HG03108 (cell line): ENCODE data around the gene AMN1.
A peak's percentile ranks its signal among the peaks of the same experiment; 100 is the strongest.
"Not testable (repeated sequence)": the region's sequence is repeated elsewhere in the genome, so short reads cannot be mapped to it uniquely, and the experiment has no call there.

Experiments used
- ATAC-seq: cut with Tn5 transposase; IDR thresholded peaks from one replicate; pipeline ENCODE4 v1.9.1; 2021; ENCODE audit warnings: moderate library complexity; ENCODE audit not compliant: unreplicated experiment

AMN1 gene

DNA sequence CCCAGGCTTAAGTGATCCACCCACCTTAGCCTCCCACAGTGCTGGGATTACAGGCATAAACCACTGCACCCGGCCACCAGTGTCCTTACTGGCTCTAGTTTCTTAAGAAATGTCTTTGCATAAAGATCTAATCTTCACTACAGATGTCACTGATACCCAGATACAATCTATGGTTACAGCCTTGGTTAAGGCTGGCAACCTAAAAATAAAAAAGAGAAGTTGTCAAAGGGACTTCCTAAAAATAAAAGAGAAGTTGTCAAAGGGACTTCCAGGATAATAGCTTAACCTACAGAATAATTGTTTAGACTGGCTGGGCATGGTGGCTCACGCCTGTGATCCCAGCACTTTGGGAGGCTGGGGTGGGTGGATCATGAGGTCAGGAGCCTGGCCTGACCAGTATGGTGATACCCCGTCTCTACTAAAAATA lies 41.7 kb downstream of the AMN1 start:
- ATAC-seq = no peak

DNA sequence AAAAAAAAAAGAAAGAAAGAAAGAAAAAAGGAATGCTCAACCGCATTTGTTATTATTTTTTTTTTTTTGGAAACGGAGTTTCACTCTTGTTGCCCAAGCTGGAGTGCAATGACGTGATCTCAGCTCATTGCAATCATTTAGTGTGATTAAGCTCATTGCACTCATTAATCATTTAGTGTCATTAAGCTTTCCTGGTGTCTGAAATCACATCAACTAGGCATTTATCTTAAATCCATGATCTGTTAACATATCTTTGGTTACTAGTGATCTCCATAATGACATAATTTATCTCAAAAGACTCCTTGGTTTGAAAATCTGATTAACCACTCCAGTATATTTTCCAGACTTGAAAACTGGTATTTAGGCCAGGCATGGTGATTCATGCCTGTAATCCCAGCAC lies 43.0 kb downstream of the AMN1 start:
- ATAC-seq = no peak

DNA sequence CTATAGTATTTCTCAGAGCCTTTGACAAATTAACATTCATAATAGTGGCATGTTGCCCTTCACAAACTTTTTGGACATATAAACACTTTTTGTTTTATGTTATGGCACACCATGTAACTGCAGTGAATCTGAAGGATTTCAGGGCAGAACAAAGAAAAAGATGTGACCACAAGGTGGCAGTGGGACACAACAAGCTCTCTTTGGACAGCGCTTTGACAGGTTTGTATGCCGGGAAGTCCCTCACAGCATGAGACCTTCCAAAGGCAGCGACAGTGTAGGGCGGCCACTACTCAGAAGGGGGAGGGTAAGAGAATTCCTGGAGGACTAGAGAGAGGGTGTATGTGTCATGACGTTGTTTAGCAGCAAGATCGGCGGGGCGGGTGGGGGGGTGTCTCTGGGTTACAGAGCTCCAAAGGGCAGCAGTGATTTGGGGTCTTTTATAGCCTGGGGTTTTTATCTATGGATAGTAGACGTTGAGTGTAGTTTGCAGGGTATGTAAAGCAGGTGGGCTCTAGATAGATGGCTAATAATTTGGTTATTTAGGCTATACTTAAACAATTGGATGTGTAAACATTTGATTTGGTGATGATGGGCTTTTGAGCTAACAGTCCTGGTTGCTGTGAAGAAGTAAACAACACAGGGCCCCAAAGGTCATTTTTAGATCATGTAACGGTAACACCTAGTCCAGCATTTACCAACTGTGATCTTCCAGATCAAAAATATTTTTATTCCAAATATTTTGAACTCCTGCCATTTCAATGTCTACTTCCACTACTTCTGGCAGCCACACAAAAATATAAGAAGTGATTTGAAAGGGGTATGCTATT lies 46.5 kb downstream of the AMN1 start:
- ATAC-seq = peak; percentile 90

DNA sequence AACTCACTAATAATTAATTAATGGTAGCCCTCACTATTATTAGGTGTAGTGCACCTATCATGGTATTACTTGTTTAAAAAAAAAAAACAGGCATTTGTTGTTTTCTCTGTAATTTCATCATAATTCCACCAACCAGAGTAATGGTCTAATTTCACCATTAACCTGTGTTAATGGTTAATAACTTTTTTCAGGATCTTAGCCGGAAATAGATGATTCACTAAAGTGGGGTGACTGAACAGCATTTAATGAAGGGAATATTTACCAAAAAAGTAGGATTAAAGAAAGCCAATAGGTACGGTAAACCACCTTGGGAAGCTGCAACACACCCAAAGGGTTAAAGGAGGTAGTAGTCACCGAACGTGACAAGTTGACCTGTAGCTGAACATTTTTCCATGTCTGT lies 56.3 kb downstream of the AMN1 start:
- ATAC-seq = no peak

DNA sequence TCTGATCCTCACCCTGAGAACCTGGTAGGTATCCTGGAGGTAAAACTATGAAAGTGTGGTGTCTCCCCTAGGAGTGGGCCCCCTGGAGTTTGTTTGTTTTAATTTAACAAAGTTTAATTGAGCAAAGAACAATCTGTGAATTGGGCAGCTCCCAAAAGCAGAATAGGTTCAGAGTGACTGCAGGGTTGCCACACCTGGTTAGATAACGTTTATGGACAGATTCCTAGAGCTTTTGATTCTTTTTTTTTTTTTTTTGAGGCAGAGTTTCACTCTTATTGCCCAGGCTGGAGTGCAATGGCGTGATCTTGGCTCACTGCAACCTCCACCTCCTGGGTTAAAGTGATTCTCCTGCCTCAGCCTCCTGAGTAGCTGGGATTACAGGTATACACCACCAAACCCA lies 59.2 kb downstream of the AMN1 start:
- not testable (repeated sequence) for ATAC-seq

DNA sequence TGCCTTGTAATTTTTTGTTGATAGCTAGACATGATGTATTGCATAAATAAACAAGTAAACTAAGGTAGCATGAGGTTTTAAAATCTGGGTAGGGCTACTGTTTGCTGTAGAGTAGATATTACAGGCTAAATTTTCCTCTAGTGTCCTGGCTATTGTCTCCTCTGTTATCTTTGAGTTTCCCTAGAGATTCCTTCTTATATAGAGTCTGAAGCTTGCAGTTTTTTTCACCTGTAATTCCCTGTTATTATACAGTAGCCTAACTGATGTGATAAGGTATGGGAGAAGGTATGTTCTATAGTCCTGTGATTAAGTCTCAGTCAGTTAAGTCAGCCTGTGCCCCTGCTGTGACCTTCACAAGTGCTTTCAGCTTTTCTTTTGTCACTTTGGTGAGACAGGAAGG lies 59.8 kb downstream of the AMN1 start:
- no peak for ATAC-seq

DNA sequence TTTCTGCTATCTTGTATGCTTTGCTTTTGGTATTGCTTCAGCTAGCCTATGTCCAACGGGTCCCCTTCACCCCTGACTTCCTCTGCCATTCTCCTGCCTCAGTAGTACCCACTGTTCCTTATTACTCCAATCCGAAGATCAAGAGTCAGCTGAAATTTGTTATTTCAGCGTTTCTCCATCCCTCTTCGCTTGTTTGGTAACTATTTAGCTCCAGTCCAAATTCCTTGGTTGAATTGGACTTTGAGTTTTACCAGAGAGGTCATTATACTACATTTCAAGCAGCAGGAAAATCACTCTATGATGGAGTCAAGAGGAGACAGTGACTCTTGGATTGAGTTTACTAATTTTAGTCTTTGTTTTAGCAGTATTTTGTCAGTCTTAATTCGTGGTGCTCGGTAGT lies 64.8 kb downstream of the AMN1 start:
- no peak for ATAC-seq

DNA sequence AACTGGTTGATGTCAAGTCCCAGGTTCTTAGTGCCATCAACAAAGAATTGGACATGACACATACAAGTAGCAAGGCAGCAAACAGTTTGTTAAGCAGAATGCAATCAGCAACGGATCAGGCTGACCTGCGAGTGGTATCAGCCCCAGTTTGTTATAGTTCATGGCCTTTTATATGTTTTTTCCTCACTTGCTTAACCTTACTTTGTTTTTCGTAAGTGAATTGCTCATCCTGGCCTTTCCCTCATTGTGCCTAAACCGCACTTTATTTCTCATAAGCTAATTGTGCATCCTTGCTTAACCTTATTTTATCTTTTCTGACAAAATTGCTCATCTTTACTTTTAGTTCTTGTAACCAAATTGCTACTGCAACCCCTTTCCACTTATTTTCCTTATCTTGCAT lies 65.2 kb downstream of the AMN1 start:
- ATAC-seq = no peak

DNA sequence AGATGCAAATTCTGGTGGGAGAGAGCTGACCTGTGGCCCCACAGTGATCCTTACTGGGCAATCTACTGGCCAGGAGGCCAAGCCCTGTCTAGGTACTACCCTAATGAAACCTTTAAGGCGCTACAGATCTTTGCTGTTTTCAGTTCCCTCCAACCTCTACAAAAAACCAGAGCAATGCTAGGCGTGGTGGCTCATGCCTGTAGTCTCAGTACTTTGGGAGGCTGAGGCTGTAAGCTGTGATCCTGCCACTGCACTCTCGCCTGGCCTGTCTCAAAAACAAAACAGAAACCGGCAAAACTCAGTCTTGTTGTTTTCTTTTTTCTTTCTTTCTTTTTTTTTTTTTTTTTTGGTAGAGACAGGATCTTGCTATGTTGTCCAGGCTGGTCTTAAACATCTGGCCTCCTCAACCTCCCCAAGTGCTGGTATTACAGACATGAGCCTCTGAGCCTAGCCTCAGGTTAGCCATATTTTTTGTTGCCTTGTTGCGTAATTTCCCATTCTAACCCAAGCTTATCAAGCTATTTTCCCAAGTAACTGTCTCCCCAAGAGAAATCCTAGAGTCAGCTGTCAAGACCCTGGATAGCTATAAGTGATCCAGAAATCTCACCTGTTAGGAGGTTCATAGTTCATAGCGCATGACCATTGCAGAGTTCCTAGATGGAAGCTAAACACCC lies 66.5 kb downstream of the AMN1 start:
- ATAC-seq = no peak

DNA sequence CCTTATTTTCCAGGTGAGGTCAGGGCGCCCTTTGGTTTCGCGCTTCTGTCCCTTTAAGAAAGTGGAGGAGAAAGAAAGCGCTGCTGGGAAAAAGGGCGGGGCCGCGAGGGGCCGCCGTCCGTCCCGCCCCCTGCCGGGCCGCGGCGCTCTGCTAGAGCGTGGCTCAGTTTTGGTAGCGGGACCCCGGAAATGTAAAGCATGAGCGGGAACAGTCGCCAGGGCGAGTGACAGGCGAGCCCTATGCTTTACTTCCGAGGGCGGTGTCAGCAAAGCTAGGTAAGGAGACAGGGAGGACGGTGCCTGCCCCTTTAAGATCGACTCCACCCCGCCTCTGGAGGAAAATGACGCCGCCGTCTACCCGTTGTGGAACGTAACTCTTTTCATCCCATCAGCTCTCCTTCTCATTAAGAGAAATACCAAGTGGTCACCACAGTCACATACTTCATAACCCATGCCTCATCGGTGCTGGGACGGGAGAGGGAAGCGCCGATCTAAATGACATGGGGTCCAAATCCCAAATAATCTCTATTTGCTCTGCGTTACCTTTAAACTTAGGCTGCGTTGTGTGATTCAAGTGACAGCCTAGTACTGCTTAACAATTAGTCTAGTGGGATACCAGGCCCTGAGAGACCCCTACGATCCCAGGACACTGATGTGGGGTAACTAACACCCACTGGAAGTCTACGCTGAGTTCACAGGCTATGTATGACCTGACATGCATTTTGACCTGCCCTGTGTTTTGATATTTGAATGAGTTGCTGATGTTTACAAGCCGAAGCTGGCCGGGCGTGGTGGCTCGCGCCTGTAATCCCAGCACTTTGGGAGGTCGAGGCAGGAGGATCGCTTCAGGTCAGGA lies 69.5 kb downstream of the AMN1 start, which contains the start of gene ETFBKMT:
ETFBKMT (plus strand) TSS at position 602 of the 856 bp plus-strand sequence. CDS start 2,266 bp downstream, outside the sequence.
- ATAC-seq = peak; percentile 99

DNA sequence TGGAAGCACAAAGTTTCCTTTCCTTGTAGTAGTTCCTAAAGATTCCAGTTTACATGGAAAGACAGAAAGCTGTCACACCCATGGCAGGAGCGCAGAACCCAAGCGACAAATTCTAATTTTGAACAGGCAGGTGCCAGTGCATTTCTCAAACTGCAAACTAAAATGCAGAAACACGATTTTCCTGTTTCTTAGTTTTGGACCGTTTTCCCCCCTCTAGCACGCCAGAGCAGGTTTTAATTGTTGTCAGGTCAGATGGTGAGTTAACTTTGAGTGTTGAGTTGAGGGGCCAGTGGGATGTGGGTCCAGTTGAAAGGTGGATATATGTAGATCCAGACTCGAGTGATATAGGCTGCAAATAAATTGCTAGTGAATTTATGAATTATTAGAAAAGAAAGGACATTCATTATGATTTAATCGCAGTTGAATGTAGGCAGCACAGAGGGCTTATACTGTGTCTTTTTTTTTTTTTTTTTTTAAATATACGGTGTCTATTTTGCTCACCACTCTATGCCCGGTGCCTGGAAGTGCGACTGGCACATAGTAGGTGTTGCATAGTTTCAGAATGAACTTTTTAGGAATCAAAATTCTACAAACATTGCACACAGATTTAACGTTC lies 70.2 kb downstream of the AMN1 start:
- no peak for ATAC-seq

DNA sequence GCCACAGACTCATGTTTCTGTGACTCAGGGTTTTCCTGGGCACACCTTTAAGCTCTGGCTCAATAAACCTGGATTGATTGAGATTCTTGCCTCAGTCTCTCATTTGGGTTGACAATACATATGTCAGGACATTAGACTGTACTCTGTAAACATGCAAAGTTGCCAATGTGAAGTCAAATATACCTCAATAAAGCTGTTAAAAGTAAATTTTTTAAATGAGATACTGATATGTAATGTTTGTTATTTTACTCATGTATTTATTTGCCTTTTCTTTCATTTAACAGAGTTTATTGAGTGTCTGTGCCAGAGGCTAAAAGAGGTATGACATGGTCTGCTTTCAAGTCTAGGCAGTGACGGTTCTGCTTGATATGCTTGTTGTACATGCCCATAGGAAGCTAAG lies 73.0 kb downstream of the AMN1 start:
- ATAC-seq = no peak

DNA sequence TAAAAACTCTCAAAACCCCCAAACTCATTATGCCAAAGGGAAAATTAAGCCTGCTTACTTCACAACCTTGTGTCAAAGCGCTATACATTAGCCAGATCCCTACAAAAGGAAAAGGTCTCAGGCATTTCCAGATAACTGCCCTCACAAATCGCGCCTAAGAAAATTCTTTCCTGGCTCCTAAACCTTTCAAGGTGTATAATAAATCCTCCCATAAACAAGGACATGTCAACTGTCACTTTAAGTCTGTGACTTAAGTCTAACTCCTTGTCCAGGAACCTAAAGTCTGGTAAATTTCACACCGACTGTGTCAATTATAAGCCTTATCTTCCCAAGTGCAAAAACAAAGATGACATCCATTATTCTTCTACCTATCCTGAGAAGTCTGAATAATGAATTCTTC lies 73.6 kb downstream of the AMN1 start:
- ATAC-seq = no peak

DNA sequence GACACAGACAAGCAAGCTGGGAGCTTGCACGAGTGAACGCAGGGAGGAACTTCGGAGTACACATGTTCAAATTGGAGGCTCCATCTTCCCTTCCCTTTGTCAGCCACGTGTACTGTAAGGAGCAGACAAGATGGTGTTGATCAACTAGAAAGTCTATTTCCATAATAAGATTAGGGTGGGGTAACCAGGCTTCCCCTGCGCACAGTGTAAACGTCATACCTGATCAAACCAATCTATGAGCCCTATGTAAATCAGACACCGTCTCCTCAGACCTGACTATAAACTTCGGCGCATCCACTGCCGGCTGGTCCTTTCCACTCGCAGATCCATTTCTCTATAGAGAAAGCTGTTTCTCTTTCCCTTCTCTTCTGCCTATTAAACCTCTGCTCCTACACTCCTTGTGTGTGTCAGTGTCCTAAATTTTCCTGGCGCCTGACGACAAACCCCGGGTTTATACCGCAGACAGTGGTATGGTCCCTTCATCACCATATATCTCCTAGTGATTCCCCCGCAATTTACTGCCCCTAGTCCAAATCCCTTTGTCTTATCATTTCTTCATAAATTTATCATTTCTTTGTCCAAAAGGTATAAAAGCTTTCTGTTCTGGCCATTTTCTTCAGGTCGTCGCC lies 76.8 kb downstream of the AMN1 start:
- ATAC-seq = no peak

DNA sequence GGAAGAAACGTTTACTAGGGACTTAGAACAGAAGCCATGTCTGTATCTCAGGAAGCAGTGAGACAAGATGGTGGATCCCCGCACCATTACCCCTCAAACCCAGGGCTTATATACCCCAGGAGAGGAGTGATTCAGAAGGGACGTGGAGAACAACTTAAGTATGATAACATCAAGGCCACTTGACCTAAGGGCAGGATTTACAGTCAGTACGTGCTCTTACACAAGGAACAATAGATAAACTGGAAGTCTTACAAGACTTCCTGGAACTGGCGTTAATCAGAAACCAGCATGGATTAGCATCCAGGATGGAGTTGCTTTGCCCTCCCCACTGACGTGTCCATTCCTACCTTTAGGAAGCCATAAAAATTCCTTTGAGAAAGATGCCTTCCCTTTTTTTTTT lies 77.9 kb downstream of the AMN1 start:
- ATAC-seq = no peak

DNA sequence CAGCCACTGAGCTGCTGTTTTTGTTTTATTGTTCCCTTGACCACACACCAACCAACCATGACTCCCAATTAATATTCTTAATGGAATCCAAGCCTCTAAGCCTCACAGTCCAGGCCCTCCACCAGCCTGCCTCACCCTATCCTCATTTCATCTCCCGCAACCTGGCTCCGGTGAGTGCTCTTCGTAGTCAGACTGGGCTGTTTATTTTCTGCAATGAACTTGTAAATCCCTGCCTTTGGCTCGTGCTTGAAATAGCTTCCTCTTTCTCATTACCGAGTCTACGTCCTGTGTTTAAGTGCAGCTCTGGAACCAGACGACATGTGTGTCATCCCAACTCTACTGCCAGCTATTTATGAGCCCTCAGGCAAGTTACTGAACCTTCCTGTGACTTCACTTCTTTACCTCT lies 81.7 kb downstream of the AMN1 start:
- ATAC-seq = no peak

DNA sequence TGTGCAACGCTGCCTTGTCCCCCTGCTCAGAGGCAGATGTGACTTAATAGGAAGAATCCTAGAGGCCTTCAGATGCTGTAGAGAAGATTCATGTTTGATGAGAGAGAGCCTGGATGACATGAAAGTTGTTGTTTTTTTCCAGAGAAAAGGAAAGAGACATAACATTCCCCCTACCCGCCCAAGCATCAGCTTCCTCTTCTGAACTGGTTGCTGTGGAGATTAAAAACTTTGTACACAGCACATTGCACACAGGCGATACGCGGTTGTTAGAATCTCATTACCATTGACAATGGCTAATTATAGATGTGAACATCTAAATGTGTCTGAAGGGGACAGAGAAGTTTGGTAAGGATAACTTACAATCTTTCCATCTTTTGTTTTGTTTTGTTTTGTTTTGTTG lies 82.9 kb downstream of the AMN1 start:
- no peak for ATAC-seq

DNA sequence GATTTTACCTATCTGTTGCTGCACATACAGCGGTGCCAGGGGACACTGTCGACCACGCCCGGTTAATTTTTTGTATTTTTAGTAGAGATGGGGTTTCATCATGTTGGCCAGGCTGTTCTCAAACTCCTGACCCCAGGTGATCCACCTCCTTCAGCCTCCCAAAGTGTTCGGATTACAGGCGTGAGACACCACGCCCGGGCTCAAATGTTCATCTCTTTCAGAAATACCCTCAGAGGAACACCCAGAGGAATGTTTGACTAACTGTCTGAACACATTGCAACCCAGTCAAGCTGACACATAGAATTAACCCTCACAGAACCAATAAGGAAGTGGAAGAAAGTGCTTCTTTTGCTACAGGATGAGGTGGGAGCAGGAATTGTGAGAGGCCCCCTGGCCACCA lies 84.3 kb downstream of the AMN1 start:
- no peak for ATAC-seq

DNA sequence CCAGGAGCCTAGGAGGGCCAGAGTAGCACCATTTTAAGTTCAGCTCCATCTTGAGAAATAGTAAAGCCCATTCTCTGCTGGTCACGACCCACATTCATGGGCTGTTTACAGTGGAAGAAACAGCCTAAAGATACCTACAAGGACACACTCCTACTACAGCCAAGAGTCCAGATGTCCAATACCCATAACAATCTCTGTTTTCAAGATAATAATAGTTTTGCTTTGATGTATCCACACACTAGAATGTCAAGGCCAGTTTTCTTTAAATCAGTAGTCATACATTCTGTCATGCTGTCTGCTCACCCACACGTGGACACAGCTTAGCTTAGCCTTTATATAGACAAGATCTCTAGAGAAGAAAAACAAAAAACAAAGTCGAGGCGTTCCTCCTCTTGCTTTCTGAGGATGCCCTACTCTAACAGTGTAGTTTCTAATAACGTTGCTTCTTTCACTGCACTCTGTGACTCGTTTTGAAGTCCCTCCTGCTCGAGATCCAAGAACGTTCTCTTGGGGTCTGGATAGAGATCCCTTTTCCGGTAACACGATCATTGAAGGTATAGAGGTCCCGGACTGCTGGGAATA lies 87.2 kb downstream of the AMN1 start:
- no peak for ATAC-seq

DNA sequence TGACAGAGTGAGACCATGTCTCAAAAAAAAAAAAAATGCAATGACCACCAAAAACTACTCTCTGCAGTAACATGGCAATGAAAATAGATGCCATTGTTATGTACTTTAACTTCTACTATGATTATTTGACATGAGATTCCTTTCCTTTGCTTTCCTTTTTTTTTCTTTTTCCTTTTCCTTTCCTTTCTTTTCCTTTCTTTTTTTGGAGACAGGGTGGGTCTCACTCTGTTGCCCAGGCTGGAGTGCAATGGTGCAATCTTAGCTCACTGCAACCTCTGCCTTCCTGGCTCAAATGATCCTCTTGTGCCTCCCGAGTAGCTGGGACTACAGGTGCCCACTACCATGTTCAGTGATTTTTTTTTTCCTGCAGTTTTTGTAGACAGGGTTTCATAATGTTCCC lies 94.2 kb downstream of the AMN1 start:
- no peak for ATAC-seq
